ENCODE results near the gene EVPLL.

DNA sequence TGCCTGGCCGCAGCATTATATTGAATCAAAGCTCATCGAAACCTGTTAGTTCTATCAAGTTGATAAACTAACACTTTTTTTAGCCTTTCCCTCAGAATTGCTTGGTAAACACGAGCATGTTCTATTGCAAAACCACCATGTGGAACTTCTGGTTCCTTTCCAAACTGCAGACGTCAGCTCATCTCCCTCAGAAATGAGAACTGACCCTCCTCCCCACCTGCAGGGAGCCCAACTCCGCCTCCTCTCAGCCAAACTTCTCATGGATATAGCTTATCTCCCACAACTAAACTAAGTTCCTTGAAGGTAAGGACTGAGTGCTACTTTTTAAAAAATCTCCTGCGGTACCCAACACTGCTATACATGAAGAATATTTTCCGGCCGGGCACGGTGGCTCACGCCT lies 21.0 kb upstream of the EVPLL start:
- TF ChIP-seq GATA2 (IDR thresholded peaks at IDR 0.05; ENCODE audit: low read depth, low read length) (no peak), GATA3 (IDR thresholded peaks at IDR 0.05; ENCODE audit: low read depth, low read length) (no peak)

All from SH-SY5Y (cell line).